ENCODE measurements around the gene CPN2. TPM values are rescaled to one million over a fixed set of nuclear protein-coding genes. Genes with fewer than 3 reads are reported as not detected.

CPN2 gene
- total and polyA plus RNA-seq, 2 experiments from 2014 or later = 0.10 to 0.14 TPM

DNA sequence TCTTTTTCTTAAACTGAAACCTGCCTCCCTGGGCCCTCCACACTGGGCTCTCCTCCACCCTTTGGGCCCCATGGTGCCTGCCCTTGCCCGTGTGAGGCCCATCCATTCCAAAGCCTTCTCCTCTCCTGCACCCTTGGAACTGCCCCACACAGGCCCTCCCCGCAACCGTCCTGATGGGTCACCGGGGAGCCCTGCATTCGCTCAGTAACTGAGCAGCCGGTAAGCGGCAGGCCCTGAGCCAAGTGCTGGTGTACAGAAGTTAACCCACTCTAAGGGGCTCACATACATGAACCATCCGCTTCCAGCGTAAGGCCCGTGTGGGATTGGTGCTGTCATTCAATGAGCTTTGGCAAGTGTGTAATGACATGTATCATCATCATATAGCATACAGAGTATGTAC is 23.8 kb upstream of the CPN2 start (continued):
- TF ChIP-seq, protein P1, sequence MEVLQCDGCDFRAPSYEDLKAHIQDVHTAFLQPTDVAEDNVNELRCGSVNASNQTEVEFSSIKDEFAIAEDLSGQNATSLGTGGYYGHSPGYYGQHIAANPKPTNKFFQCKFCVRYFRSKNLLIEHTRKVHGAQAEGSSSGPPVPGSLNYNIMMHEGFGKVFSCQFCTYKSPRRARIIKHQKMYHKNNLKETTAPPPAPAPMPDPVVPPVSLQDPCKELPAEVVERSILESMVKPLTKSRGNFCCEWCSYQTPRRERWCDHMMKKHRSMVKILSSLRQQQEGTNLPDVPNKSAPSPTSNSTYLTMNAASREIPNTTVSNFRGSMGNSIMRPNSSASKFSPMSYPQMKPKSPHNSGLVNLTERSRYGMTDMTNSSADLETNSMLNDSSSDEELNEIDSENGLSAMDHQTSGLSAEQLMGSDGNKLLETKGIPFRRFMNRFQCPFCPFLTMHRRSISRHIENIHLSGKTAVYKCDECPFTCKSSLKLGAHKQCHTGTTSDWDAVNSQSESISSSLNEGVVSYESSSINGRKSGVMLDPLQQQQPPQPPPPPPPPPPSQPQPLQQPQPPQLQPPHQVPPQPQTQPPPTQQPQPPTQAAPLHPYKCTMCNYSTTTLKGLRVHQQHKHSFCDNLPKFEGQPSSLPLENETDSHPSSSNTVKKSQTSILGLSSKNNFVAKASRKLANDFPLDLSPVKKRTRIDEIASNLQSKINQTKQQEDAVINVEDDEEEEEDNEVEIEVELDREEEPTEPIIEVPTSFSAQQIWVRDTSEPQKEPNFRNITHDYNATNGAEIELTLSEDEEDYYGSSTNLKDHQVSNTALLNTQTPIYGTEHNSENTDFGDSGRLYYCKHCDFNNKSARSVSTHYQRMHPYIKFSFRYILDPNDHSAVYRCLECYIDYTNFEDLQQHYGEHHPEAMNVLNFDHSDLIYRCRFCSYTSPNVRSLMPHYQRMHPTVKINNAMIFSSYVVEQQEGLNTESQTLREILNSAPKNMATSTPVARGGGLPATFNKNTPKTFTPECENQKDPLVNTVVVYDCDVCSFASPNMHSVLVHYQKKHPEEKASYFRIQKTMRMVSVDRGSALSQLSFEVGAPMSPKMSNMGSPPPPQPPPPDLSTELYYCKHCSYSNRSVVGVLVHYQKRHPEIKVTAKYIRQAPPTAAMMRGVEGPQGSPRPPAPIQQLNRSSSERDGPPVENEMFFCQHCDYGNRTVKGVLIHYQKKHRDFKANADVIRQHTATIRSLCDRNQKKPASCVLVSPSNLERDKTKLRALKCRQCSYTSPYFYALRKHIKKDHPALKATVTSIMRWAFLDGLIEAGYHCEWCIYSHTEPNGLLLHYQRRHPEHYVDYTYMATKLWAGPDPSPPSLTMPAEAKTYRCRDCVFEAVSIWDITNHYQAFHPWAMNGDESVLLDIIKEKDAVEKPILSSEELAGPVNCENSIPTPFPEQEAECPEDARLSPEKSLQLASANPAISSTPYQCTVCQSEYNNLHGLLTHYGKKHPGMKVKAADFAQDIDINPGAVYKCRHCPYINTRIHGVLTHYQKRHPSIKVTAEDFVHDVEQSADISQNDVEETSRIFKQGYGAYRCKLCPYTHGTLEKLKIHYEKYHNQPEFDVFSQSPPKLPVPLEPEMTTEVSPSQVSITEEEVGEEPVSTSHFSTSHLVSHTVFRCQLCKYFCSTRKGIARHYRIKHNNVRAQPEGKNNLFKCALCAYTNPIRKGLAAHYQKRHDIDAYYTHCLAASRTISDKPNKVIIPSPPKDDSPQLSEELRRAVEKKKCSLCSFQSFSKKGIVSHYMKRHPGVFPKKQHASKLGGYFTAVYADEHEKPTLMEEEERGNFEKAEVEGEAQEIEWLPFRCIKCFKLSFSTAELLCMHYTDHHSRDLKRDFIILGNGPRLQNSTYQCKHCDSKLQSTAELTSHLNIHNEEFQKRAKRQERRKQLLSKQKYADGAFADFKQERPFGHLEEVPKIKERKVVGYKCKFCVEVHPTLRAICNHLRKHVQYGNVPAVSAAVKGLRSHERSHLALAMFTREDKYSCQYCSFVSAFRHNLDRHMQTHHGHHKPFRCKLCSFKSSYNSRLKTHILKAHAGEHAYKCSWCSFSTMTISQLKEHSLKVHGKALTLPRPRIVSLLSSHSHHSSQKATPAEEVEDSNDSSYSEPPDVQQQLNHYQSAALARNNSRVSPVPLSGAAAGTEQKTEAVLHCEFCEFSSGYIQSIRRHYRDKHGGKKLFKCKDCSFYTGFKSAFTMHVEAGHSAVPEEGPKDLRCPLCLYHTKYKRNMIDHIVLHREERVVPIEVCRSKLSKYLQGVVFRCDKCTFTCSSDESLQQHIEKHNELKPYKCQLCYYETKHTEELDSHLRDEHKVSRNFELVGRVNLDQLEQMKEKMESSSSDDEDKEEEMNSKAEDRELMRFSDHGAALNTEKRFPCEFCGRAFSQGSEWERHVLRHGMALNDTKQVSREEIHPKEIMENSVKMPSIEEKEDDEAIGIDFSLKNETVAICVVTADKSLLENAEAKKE (CRISPR knock-in tag; IDR thresholded peaks at IDR 0.05) = no peak
- no peak for TF ChIP-seq ZNF114 (CRISPR knock-in tag; IDR thresholded peaks at IDR 0.05)

DNA sequence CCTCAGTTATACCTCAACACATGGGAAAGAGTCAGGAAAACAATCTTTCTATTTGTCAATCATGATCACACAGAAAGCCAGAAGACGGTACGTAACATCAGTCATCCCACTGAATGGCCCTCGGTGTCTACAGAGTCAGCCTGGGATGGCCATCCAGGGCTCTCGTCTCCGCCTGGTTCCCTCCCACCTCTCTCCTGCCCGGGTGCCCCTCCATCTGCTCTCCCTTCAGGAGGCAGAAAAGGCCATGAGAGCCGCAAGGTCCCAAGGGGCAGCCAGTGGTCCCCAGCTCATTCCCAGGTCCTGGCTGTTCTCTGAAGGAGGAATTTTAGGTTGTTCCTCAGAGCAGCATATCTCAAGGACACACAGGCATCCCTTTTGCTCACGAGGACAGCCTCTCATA is 22.8 kb upstream of the CPN2 start:
- Mint-ChIP-seq H3K27me3 (ENCODE audit: insufficient read depth, low read depth, poor library complexity) (peaks cover 24% of the 10 kb centered on the region), H3K4me1 (peaks cover 39% of the 10 kb centered on the region), H3K4me3 (no peak overlapping the region), H3K27ac (no peak overlapping the region), H3K9me3 (no peaks in the 10 kb centered on the region), H3K36me3 (ENCODE audit: low read depth) (no peaks in the 10 kb centered on the region)
- no peak overlapping the region for H3K4me2 ChIP-seq
- H3K4me1 ChIP-seq (ENCODE audit: insufficient read depth) = peaks cover 23% of the 10 kb centered on the region
- H4K20me1 ChIP-seq (replicated peaks; ENCODE audit: insufficient read depth) = no peaks in the 10 kb centered on the region
- H3F3A ChIP-seq (replicated peaks; ENCODE audit: low read depth) = no peaks in the 10 kb centered on the region
- DNase-seq (ENCODE audit: low spot score) (no peak), ATAC-seq (no peak)
- H3K79me2 ChIP-seq (replicated peaks; ENCODE audit: insufficient read depth) = no peaks in the 10 kb centered on the region
- no peaks in the 10 kb centered on the region for H3K27me3 ChIP-seq (ENCODE audit: insufficient read depth)
- no peak overlapping the region for H3K27ac ChIP-seq (ENCODE audit: low read depth)
- no peak overlapping the region for H3K4me3 ChIP-seq
- no peak overlapping the region for H2AFZ ChIP-seq
- TF ChIP-seq NANOG (IDR thresholded peaks at IDR 0.05; ENCODE audit: borderline replicate concordance) = no peak
- no peaks in the 10 kb centered on the region for H3K36me3 ChIP-seq (ENCODE audit: insufficient read depth)
- H3K9me2 ChIP-seq (ENCODE audit: insufficient read depth) = no peaks in the 10 kb centered on the region

DNA sequence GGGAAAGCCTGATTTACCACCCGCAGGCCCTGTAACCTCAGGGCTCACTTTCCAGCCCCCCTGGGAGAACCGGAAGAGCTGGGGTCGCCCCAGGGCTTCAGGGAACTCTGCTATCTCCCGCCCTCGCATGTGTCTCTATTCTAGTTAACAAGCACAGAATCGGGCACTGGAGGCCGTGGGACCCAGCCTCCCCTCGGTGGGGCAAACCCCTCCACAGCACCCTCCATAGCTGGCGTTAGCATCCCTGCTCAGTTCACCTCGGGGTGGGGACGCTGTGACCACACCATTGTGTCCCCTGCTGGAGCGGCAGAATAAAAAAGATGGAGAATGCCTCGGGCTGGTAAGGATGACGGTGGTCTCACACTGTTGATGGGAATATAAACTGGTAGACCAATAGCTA is 21.9 kb upstream of the CPN2 start:
- Histone ChIP-seq H3K4me2 (no peak overlapping the region), H3K9me2 (ENCODE audit: insufficient read depth) (no peaks in the 10 kb centered on the region), H3K4me3 (no peak overlapping the region), H3F3A (replicated peaks; ENCODE audit: low read depth) (no peaks in the 10 kb centered on the region), H3K4me1 (ENCODE audit: insufficient read depth) (peaks cover 24% of the 10 kb centered on the region), H3K27ac (ENCODE audit: low read depth) (no peak overlapping the region), H3K27me3 (ENCODE audit: insufficient read depth) (no peaks in the 10 kb centered on the region), H4K20me1 (replicated peaks; ENCODE audit: insufficient read depth) (no peaks in the 10 kb centered on the region), H3K36me3 (ENCODE audit: insufficient read depth) (no peaks in the 10 kb centered on the region), H3K79me2 (replicated peaks; ENCODE audit: insufficient read depth) (no peaks in the 10 kb centered on the region), H2AFZ (no peak overlapping the region)
- DNase-seq (ENCODE audit: low spot score) (no peak), ATAC-seq (no peak)
- peaks cover 47% of the 10 kb centered on the region for H3K4me1 Mint-ChIP-seq
- H3K9me3 Mint-ChIP-seq = no peaks in the 10 kb centered on the region
- H3K36me3 Mint-ChIP-seq (ENCODE audit: low read depth) = no peaks in the 10 kb centered on the region
- no peak overlapping the region for H3K27ac Mint-ChIP-seq
- H3K4me3 Mint-ChIP-seq = no peak overlapping the region
- H3K27me3 Mint-ChIP-seq (ENCODE audit: insufficient read depth, low read depth, poor library complexity) = peaks cover 28% of the 10 kb centered on the region
- TF ChIP-seq, protein P2, sequence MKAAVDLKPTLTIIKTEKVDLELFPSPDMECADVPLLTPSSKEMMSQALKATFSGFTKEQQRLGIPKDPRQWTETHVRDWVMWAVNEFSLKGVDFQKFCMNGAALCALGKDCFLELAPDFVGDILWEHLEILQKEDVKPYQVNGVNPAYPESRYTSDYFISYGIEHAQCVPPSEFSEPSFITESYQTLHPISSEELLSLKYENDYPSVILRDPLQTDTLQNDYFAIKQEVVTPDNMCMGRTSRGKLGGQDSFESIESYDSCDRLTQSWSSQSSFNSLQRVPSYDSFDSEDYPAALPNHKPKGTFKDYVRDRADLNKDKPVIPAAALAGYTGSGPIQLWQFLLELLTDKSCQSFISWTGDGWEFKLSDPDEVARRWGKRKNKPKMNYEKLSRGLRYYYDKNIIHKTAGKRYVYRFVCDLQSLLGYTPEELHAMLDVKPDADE (IDR thresholded peaks at IDR 0.05) = no peak
- TF ChIP-seq EZH2phosphoT487 (IDR thresholded peaks at IDR 0.05; ENCODE audit: unreplicated experiment) (no peak), POLR2AphosphoS5 (IDR thresholded peaks at IDR 0.05; ENCODE audit: low read depth) (no peak), ZNF331 (CRISPR knock-in tag; IDR thresholded peaks at IDR 0.05; ENCODE audit: low read depth) (no peak), EZH2 (IDR thresholded peaks at IDR 0.05; ENCODE audit: low read depth, unreplicated experiment) (no peak), ZNF114 (CRISPR knock-in tag; IDR thresholded peaks at IDR 0.05) (no peak)

Measured in GM23338 (cell line).